GM19438 (cell line): ENCODE measurements around the gene EPN1.

ENCODE experiments used
- ATAC-seq: cut with Tn5 transposase; IDR thresholded peaks from one replicate; pipeline ENCODE4 v1.9.1; 2021; ENCODE audit warnings: low read depth; ENCODE audit not compliant: unreplicated experiment

Gene EPN1

DNA sequence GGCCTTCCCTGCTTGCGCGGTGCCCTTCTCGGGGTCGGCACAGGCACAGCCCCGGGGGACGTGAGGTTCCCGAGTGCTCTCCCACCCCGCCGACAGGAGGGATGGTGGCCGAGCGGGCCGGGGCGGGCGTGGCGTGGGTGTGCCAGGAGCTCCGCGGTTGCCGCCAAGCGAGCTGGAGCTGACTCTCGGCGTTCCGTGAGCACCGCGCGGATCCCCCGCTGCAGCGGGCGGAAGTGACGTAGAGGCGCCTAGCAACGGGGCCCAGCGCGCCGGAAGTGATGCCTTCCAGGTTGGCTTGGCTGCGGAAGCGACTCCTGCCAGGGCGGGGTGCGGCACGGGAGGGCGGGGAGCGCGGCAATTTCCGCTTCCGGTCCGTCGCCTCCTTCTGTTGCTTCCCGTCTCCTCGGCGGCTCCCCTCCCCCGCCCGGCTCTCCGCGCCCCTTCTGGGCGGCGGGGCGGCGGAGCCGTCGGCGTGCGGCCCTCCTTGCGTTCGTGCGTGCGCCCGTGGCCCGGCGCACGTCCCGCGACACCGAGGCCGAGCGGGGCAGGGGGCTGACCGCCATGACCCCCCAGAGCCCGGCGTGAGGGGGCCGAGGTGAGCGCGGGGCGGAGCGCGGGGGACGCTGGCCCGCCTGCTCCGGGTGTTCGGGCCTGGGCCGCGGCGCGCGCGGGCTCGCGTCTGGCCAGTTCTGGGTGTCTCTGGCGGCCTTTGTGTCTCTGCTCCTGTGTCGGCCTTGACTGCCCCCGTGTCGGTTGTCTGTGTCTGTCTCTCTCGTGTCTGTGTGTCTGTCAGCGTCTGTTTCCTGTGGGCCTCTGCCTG lies at the start of gene EPN1:
TSS of gene EPN1 (plus strand) at position 386 of the 820 bp plus-strand sequence. CDS start 3,402 bp downstream, outside the sequence.
- peak; percentile 59 for ATAC-seq

DNA sequence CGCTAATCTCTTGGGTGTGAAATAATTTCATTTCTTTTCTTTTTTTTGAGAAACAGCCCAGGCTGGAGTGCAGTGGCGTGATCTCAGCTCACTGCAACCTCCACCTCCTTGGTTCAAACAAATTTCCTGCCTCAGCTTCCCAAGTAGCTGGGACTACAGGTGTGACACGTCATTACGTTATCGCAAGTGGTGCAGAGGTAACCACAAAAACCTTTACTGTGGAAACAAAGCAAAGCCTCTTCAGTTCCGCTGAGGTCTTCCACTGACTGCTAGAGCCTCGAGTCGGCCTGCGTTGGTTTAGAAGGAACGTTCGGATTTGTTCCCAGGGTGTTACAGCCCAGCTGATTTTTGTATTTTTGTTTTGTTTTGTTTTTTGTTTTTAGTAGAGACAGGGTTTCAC lies 48.7 kb upstream of the EPN1 start:
- no peak for ATAC-seq

DNA sequence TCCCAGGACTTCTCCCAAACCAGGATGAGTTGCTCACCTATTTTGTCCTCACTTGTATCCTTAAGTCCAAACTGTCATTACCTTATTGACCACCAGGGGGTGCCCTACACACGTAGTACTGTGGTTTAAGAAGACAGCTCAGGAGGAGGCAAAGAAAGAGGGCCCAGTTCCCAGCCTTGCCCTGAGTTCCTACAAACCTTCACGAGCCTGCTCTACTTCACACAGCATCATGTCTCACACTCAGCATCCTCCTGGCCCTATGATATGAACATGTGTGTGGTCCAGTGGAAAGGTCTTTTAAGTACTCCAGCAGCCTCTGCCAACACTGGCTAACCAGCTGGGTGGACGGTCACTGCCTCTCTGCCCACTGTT lies 42.6 kb upstream of the EPN1 start:
- ATAC-seq, result no peak

DNA sequence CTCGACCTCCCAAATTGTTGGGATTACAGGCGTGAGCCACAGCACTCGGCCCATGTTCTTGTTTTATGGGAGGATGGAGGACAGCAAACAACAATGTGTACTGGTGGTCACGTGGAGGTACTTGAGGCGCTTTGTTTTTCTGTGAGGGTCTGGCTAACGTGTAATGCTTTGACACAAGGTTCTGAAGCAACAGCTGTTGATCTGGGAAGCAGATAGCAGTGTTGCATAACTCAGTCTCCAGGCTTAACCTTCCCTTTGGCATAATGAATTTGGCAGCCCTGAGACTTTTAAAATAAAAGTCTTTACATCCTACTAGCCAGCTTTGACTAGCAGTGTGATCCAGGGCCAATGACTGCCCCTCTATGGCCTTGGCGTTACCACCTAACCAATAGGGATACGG lies 41.2 kb upstream of the EPN1 start:
- no peak for ATAC-seq

DNA sequence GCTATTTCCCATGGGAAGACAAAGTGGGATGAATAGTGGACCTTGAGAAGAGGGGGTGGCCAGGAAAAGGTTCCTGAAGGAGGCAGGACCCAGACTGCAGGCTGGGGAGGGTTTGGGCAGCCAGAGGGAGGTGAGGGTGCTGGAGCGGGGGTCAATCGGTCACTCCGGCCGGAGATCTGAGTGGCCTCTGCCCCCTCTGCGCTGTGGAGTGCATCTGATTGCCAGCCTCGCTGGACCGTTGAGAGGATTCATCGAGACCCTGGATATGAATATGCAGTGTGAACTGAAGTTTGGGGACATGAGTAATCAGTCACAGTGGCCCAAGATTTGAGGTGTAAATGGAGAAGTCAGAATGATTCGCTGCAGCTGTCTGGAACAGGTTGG lies 39.7 kb upstream of the EPN1 start:
- ATAC-seq, result no peak

DNA sequence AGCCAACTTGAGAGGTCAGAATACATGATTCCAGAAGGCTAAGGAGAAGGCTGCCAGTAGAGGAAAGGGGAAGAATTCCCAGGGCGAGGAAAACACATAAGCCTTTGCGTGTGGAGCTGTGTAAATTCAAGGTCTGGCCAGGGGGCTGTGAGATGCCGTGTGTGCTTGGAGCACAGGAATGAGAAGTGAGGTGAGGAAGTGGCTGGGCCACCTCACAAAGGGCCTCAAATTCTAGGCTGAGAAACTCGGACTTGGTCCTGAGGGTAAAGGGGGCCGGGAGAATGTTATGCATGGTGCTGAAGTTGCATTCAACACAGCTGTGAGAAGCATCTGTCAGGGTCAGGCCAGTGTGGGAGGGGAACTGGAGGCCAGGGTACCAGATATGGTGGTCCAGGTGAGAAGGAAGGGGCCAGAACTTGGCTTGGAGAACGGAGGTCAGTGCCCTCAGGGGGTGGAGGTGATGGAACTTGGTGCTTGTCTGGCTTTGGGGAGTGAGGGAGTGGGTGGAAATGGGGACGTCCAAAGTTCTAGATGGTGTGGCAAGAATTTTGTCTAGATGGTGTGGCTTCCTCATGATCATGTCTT lies 39.1 kb upstream of the EPN1 start:
- ATAC-seq, result no peak

DNA sequence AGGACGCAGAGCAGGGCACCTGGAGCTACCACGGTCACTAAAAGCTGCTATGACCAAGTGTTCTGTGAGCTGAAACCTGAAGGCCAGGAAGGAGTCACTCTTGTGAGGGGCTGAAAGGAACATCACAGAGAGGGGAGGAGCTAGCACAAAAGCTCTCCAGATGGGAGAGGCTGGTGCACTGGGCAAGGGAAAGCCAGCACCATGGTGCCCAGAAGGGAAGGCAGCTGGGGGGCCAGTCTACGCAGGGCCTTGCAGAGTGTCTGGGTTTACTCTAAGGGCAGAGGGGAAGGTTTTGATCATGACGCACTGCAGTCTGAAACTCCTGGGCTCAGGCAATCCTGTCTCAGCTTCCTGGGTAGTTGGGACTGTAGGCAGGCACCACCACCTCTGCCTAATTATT lies 38.3 kb upstream of the EPN1 start:
- ATAC-seq, result no peak

DNA sequence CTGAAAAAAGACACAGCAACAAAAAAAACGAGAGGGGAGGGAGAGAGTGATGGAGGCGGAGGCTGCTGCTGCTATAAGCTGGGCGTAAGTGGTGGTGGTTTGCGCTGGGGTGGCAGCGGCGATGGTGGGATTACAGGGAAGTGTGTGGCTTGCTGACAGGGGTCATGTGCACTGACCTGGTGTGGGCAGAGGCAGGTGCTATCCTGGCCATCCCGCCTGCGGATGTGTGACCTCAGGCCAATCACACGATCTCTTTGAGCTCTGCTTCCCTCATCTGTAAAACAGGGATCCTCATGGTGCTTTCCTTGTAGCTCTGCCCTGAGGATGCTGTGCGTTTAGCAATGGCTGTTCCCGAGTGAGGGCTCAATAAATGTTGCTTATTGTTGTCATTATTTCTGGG lies 37.5 kb upstream of the EPN1 start:
- ATAC-seq, result no peak

DNA sequence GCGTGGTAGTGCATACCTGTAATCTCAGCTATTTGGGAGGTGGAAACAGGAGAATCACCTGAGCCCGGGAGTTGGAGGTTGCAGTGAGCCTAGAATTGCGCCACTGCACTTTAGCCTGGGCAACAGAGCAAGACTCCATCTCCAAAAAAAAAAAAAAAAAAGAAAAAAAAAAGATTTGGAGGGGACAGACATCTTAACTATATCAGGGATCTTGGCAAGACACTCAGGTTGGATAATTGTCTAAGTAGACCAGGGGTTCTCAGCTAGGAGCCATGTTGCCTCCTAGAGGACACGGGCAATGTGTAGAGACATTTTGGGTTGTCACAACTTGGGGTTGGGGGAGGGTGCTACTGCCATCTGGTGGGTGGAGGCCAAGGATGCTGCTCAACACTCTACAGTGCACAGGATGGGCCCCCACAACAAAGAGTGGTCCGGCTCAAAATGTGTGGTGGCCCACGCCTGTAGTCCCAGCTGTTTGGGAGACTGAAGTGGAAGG lies 36.1 kb upstream of the EPN1 start:
- ATAC-seq, result no peak

DNA sequence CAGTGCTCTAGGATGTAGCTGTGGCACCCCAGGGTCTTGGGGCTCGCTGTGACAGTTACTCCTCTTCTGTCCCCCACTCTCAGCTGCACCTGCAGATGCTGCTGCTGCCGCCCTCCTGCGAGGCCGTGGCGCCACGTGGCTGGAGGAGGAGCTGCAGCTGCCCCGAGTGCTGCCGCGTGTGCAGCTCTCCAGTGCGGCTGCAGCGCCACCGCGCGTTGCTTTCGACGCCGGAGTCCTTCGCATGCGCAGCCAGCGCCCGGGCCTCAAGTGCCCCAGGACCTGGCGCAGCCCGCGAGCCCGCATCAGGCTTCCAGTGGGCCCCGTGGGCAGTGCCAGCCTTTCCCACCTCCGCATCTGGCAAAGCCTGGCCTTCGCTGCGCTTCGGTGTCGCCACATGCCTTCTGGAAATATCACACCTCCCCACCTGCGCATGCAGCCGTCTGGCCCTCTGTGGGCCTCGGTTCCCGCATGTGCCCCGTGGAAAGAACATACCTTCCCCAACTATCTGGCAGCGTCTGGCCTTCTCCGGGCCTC lies 34.9 kb upstream of the EPN1 start:
- no peak for ATAC-seq

DNA sequence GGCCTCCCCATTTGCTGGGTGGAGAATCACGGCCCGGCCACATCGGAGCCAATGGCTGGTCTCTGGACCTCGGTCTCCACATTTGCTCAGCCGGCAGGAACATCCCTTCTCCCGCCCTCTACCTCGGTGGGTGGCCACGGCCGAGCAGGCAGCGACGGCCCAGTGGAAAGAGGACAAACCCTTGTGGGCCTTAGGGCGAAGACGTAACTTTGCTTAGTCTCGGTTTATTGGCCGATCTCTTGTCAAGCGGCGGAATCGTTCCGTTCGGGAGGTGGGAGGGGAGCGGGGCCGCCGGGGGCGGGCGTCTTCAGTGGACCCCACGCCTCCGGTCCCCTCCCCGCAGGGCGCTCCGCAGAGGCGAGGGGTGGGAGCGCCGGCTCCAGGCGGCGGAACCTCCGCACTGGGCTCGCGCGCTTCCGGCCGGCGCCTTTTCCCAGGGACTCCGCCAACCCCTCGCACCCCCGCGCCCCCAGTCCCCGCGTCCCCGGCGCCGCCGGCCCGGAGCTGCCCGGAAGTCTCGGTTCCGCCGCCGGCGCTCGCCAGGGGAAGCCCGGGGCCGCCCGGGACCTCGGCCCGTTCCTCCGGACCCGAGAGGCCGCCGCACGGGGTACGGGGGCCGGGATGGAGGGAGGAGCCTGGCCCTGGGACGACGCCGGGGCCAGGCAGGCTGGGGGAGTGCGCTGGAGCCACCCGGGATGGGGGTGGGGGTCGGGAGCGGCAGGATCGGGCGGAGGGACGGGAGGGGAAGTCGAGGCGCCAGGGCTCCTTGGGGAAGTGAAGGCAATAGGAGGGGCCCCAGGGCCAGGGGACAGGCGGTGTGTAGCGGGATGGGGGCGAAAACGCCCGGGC lies 34.2 kb upstream of the EPN1 start, which contains the start of gene ZNF580:
TSS of gene ZNF580 (plus strand) at position 426 of the 849 bp plus-strand sequence. CDS start 1,507 bp downstream, outside the sequence.
- no peak for ATAC-seq

DNA sequence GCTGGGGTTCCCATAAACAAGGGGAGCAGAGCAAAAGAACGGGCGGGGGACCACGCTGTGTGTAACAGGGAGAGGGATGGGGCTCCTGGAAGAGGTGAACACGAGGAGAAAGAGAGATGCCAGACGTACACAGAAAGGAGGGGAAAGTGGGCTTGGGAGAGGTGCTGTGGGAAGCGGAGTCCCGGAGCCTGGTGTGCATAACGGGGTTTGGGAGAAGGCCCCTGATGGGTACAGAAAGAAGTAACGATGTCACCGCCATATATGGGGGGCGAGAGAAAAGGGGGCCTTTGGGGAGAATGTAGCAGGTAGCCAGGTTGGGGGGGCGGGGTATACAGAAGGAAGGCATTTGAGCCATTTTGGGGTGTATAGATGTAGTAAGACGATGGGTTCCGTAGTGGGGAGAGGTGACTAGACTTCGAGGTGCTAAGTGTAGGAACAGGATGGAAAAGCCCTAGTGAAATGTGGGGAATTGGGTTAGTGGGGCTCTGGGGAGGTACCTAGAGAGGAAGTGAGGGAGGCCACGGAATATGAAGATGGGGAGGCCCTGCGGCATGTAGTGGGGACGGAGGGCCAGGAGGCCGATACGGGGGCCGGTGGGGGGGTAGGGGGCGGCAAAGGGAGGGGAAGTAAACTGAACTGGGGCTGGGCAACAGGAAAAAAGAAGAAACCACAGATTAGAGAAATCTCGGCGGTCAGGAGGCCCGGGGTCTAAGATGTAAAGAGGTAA lies 33.4 kb upstream of the EPN1 start:
- ATAC-seq, result no peak

DNA sequence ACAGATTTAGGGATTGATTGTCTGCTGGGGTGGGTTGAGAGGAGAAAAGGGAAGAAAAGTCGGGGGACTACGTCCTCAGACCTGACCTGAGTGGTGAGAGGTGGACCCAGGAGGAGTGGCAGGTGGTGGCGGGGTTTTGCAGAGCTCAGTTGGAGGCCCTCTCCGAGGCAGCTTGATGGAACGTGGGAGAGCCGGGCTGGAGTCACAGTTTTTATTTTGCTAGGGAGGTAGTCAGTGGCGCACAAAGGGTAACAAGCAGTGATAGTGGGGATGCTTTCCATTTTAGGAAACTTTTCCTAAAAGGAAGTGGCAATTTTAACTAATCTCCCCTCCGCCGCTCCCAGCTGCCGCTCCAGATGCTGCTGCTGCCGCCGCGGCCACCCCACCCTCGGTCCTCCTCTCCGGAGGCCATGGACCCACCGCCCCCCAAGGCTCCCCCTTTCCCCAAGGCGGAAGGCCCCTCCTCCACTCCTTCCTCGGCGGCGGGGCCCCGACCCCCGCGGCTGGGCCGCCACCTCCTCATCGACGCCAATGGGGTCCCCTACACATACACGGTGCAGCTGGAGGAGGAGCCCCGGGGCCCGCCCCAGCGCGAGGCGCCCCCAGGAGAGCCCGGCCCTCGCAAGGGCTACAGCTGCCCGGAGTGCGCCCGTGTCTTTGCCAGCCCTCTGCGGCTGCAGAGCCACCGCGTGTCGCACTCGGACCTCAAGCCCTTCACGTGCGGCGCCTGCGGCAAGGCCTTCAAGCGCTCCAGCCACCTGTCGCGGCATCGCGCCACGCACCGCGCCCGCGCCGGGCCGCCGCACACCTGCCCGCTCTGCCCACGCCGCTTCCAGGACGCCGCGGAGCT lies 32.6 kb upstream of the EPN1 start:
- ATAC-seq, result no peak

DNA sequence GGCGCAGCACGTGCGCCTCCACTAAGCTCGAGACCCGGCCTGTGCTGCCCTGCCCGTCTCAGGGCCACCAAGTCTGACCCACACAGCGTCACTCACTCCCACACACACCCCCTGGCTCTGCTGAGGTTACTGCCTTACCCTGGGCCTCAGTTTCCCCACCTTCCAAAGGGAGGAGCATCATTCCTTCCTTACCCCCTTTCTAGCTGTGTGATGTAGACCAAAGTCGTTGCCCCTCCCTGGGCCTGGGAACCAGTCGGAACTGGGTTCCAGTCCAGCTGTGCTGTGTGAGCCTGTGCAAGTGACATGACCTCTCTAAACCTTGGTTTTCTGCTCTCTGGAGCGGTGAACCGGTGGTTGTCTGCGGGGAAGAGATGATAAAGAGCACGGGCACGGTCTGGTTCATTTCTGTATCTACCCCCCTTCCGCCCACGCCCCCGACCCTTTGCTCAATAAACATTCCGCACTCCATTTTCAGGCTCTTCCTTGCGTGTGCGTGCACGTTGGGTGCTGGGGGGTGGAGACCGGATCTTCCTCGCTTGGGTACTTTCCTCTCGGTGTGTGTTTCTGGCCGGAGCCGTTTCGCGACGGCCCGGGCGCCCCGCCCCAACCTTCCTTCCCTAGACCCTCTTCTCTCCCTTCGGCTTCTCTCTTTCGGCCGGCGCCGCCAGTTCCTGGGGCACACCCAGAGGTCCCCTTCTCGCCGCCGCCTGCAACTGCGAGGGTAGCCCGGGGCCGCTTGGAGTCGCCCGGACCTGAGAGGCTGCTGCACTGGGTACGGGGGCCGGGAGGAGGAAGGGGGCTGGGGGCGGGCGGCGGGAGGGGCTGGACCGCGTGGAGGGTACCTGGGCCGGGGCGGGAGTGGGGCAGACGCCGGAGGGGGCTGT lies 31.8 kb upstream of the EPN1 start, which contains the start of gene ZNF581:
TSS of gene ZNF581 (plus strand) at position 647 of the 884 bp plus-strand sequence. CDS start 923 bp downstream, outside the sequence.
- no peak for ATAC-seq

DNA sequence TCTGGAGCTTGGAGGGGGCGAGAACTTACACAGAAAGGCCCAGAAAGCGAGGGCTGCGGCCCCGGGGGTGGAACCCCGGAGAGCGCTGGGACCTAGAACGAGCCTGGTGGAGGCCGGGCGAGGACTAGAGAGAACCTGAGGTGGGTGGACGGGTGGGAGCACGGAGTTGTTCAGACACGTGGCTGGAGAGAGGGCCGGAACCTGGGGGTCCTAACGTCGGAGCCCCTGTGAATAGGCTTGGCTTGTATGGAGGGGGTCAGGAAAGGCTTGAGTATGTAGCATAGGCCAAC lies 31.2 kb upstream of the EPN1 start:
- ATAC-seq, result no peak

DNA sequence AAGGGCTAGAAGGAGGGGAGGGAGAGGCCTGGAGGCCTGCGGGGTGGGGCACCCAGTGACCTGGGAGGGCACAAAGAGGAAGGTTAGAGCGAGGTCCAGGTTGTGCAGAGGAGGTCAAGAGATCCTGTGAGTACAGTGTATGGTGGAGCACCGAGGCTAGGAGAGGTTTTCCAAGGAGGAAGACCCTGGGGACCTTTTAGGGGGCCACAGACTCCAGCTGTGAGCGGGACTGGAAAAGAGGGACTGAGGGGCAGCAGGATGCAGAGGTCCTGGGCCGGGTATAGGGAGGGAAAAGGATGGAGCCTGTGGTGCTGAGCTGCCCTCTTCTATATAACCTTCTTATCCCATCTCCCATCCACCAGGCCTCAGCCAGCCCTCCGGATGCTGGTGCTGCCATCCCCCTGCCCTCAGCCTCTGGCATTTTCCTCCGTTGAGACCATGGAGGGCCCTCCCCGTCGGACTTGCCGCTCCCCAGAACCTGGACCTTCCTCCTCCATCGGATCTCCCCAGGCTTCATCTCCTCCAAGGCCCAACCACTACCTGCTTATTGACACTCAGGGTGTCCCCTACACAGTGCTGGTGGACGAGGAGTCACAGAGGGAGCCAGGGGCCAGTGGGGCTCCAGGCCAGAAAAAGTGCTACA lies 30.7 kb upstream of the EPN1 start:
- no peak for ATAC-seq

DNA sequence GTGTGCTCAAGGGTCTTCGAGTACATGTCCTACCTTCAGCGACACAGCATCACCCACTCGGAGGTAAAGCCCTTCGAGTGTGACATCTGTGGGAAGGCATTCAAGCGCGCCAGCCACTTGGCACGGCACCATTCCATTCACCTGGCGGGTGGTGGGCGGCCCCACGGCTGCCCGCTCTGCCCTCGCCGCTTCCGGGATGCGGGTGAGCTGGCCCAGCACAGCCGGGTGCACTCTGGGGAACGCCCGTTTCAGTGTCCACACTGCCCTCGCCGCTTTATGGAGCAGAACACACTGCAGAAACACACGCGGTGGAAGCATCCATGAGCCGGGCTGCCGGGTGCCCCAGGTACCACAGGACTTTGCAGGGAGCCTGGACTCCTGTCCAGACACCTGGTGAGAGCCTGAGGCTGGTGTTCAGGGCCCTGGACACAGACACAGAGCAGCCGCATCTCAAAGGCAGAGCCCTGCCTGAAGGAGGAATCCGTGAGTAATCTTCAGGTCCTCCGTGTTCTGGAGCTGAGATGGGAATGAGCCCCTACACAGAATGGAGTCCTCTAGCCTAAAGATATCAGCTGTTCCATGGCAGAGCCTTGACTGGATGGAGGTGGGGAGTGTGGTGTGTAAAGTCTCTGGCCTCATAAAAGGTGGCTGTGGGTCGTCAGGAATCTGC lies 30.0 kb upstream of the EPN1 start:
- ATAC-seq, result no peak

DNA sequence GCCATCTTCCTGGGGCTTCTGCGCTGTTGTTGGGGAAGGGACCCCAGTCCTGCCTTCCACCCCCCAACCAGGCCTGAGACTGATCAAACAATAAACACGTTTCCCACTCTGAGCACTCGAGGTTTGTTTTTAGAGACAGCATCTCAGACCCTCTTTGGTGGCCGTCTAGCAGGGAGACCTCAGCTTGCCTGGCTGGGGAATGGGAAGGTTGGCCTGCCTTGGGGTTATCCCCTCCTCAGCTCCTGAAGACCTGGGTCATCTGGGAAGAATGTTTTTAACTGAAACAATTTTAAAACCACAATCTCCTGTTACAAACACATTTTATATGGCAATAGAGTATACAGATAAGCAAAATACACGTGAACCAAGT lies 29.5 kb upstream of the EPN1 start:
- no peak for ATAC-seq
